Muscle of arm (tissue), 12 donors: Measurements from ENCODE around the gene ATXN7L1. TPM values are rescaled to one million over a fixed set of nuclear protein-coding genes. Genes with fewer than 3 reads are reported as not detected.
"Not testable (repeated sequence)": the region's sequence is repeated elsewhere in the genome, so short reads cannot be mapped to it uniquely, and the experiment has no call there.

Source experiments
- DNase-seq: peaks from one replicate; pipeline ENCODE4 v3.0.0-alpha.2; 2013
- polyA plus RNA-seq, 12 donors: library from polyadenylated mRNA; unstranded; fragments of 120-200 nt; gene quantifications; one replicate each; pipeline ENCODE4 v1.2.1, GENCODE V29; 2013; ENCODE audit not compliant: insufficient read length in 12 of 12

ATXN7L1 gene
- polyA plus RNA-seq, 12 donors, result 6.3 to 19.2 (median 8.0) TPM; not detected in 1

- no peak for DNase-seq
Measured at GRCh38 chr7:105862770-105863169, 13.6 kb downstream of the ATXN7L1 start.

GRCh38 chr7:105862276-105862675 lies 14.1 kb downstream of the ATXN7L1 start:
- DNase-seq, result no peak

GRCh38 chr7:105861224-105861623 lies 15.2 kb downstream of the ATXN7L1 start:
- no peak for DNase-seq

GRCh38 chr7:105860793-105861192 lies 15.6 kb downstream of the ATXN7L1 start:
- no peak for DNase-seq

GRCh38 chr7:105857009-105857952 lies 19.1 kb downstream of the ATXN7L1 start:
- no peak for DNase-seq

- DNase-seq, result no peak
Measured at GRCh38 chr7:105854498-105854897, 21.9 kb downstream of the ATXN7L1 start.

- DNase-seq, result peak; percentile 58
Measured at GRCh38 chr7:105853931-105854419, 22.4 kb downstream of the ATXN7L1 start.

- DNase-seq, result no peak
Measured at GRCh38 chr7:105851064-105851463, 25.3 kb downstream of the ATXN7L1 start.

GRCh38 chr7:105849122-105849855 lies 27.1 kb downstream of the ATXN7L1 start:
- DNase-seq, result no peak

- no peak for DNase-seq
Measured at GRCh38 chr7:105846404-105846803, 30.0 kb downstream of the ATXN7L1 start.

- DNase-seq, result not testable (repeated sequence)
Measured at GRCh38 chr7:105844681-105845080, 31.7 kb downstream of the ATXN7L1 start.

GRCh38 chr7:105841866-105842265 lies 34.5 kb downstream of the ATXN7L1 start:
- no peak for DNase-seq

- DNase-seq, result no peak
Measured at GRCh38 chr7:105840981-105841749, 35.2 kb downstream of the ATXN7L1 start.

- no peak for DNase-seq
Measured at GRCh38 chr7:105839266-105839665, 37.1 kb downstream of the ATXN7L1 start.

- peak; percentile 31 for DNase-seq
Measured at GRCh38 chr7:105838627-105839231, 37.7 kb downstream of the ATXN7L1 start.

GRCh38 chr7:105837765-105838626 lies 38.4 kb downstream of the ATXN7L1 start:
- peak; percentile 32 for DNase-seq

- DNase-seq, result no peak
Measured at GRCh38 chr7:105835441-105835840, 41.0 kb downstream of the ATXN7L1 start.

- no peak for DNase-seq
Measured at GRCh38 chr7:105831824-105832535, 44.4 kb downstream of the ATXN7L1 start.

GRCh38 chr7:105831302-105831620 lies 45.1 kb downstream of the ATXN7L1 start:
- no peak for DNase-seq
